Sciatic nerve (tissue), 2 donors: ENCODE measurements around the gene ZNF460. TPM values are rescaled to one million over a fixed set of nuclear protein-coding genes. Genes with fewer than 3 reads are reported as not detected.
"Not testable (repeated sequence)": the region's sequence is repeated elsewhere in the genome, so short reads cannot be mapped to it uniquely, and the experiment has no call there.

Source experiments
- ATAC-seq: fragments of 200-7000 bp; cut with Tn5 transposase; one replicate; pipeline ENCODE4 v1.9.1; 2020; ENCODE audit warnings: mild to moderate bottlenecking, moderate library complexity
- DNase-seq: peaks from one replicate; pipeline ENCODE4 v3.0.0-alpha.2; 2020; ENCODE audit warnings: low spot score
- intact Hi-C: fragments of 100-400 bp; cut with DNase I; formaldehyde crosslinking; loops from one replicate; pipeline ENCODE4 v1.14.2; 2022
- total RNA-seq: library from RNA; stranded (reverse); fragmentation: NEBNext Ultra II Directional; extraction: Animal tissue kit (Norgen Biotek cat#: 25700); gene quantifications from one replicate; pipeline ENCODE4 v1.2.1, GENCODE V29; 2021
- donor health status: DM: no; HTN: no; CAD: no.
- donor health status: DM: no; HTN: no; CAD: no.

The ZNF460 gene
- 80.5 TPM for total RNA-seq

DNA sequence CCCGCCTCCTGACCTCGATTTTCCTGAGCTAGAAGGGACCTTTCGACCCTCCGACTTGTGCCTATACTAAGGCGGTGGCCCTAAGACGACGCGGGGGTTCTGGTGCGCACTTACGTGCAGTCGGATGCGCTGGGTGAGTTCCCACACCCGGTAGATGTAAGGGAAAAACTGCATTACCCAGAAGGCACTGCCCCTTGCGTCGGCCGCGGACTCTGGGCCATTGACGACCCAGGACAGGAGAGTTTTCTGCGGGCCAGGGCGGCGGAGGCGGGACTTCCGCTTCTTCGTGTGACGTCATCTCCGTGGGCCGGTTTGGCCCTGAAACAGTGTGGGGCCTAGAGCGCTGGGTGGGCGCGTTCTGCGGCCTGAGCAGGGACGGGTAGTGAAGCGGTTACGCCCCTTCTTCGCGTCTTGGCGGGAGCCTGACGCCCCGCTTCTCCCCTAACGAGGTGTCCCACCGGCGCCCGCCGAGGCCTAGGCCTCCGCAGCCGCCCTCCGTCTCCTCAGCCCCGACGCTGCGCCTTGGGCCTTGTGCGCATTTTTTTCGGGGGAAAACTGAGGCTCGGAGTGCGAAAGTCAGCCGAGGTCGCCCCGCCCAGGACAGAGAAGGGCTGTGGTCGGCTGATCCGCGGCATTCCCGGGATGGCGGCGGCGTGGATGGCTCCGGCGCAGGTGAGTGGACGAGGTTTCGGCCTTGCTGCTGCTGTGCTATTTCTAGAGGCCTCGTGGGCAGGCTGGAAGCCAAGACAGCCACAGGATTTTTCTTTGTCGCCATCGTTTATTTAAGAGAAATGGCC, at the start of gene ZNF460:
TSS of gene ZNF460 (plus strand) at position 321 of the 797 bp plus-strand sequence. CDS start at position 643, 322 bp downstream.
- intact Hi-C loops = no loop called here
- DNase-seq (peak; percentile 98), ATAC-seq (peak; percentile 99)

DNA sequence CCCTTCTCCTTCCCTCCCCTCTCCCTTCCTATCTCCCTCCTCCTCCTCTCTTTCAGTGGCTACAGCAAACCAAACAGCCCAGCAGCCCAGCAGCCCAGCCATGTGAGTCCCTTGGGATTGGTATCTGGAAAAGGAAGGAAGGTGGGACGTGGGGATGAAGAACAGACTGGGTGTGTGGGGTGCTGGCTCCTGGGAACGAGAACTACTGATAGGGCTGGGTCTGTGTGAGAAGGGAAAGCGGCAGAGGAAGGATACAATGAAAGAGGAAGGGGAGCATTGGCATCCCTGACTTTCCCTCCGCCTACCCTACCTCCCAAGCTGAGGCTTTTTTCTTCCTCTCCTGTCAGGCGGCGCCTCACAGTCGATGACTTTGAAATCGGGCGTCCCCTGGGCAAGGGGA, 48.6 kb upstream of the ZNF460 start:
- intact Hi-C loops = no loop called here
- DNase-seq = no peak
- ATAC-seq = no peak

DNA sequence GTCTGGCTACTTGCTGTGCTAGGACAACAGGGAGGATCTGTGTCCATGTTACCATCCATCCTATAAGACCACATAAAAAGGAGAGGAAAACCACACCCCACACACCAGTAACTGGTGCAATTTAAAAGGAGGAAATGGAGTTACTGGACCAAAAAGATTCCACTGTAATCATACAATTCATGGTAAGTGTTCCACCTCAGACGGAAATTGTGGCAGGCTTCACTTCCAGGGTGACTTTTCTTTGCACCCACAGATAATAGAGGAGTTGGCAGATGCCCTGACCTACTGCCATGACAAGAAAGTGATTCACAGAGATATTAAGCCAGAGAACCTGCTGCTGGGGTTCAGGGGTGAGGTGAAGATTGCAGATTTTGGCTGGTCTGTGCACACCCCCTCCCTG, 47.1 kb upstream of the ZNF460 start:
- intact Hi-C loops = no loop called here
- DNase-seq = no peak
- no peak for ATAC-seq

DNA sequence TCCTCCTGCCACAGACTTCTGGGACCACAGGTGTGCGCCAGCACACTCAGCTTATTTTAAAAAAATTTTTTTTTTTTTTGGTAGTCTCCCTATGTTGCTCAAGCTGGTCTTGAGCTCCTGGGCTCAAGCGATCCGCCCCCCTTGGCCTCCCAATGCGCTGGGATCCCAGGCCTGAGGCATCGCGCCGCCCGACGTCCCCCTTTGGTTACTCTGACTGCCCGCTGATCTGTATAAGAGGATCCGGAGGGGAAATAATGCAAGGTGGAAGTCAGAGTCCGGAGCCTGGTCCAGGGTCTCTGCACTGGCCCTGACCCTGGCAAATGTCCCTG, 40.3 kb upstream of the ZNF460 start:
- intact Hi-C loops = no loop called here
- no peak for DNase-seq
- no peak for ATAC-seq

DNA sequence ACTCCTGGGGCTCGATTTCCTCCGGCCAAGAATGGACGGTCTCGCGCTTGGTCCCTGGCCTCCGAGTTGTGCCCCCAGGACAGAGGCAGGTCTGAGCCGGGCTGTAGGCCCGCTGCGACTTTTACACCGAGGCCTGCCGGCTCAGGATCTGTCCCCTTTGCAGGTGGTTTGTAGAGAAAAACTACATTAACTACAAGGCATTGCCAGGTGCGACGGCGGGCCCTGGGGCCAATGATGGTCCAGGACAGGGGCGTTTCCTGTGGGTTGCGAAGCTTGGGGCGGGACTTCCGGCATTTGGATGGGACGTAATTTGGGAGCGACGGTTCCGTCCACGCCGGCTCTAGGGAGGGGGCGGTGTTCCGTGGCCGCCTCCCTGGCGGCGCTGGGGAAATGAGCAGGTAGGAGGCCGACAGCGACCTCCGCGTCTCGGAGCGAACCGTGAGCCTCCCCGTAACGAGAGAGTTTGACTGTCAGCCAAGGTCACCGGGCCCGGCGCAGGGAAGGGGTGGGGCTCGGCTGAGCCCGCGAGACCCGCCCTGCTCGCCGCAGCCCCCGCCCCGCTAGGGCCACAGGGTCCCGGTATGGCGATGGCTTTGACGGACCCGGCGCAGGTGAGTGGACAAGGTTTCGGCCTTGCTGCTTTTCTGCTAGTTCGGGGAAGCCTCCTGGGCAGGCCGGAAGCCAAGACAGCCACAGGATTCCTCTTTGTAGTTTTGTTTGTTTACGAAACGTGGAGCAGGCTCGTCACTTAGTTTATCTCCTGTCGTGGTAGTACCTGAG, 39.8 kb upstream of the ZNF460 start, which contains the start of gene ZNF805:
TSS of gene ZNF805 (plus strand) at position 322 of the 780 bp plus-strand sequence. CDS start at position 582, 260 bp downstream.
- peak; percentile 96 for DNase-seq
- ATAC-seq = peak; percentile 100
- intact Hi-C loops = no loop called here

DNA sequence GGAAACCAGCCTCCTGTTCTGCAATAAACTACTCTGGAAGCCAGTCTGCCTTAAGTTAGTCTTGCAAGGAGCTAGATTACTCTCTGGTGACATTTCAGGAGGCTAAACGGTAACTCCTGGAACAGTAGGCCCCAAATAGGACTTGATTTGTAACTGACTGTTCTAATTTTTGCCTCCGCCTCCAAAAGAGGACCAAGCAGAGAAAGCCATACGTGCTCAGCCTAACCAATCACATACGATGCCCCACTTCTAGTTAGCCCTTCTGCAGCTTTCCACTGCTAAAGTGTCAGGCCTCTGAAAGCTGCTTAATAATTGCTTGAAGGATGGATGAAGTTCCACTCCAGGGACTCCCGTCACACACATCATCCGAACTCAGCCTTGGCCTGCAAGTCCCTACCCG, 39.1 kb upstream of the ZNF460 start:
- DNase-seq = no peak
- intact Hi-C loops = no loop called here

DNA sequence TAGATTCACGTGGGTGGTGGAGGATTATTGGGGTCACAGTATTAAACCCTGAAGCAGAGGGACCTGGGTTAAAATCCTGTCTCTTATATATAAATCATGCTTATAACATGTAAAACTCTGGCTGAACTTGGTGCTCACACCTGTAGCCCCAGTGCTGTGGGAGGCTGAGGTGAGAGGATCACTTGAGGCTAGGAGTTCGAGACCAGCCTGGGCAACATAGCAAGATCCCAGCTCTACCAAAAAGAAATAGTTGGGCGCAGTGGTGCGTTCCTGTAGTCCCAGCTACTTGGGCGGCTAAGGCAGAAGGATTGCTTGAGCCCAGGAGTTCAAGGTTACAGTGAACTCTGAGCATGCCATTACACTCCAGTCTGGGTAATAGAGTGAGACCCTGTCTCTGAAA, 37.5 kb upstream of the ZNF460 start:
- intact Hi-C loops = no loop called here
- no peak for DNase-seq
- ATAC-seq = no peak

More for the DNA sequence above, 39.1 kb upstream of the ZNF460 start:
- ATAC-seq = no peak

DNA sequence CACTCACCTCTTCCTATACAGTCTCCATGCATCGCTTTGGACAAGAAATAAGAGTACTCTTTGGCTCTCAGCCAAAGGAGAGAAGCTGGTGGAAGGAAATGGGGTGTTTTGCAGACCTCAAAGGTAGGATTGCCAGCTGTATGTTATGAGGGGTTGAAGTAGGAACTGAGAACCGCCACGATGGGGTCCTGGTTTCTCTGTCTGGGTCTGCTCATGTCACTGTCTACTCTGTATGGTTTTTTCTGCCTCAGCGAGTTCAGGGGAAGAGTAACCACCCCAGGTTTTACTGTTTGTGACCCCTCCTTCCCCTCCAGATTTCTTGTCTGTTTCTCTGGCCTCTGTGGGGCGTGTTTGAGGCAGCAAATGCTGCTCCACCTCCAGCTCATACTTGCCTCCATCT, 35.8 kb upstream of the ZNF460 start:
- intact Hi-C loops = no loop called here
- DNase-seq = no peak
- no peak for ATAC-seq

DNA sequence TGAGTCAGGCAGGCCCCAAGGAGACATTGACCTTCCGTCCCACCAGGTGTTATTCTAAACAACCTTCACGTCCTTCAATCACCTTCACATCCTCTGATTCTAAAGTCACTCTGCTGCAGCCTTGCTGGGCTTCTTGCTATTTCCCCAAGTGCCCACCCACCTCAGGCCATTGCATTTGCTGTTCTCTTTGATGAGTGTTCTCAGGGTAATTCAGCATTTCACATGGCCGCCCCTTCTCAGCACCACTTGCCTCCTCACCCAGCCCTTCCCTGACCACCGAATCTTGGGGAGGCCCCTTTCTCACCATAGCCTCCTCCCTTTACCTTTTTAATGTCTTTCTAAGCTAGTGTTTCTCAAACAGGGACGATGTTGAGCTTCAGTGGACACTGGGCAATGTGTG, 35.2 kb upstream of the ZNF460 start:
- intact Hi-C loops = no loop called here
- ATAC-seq = no peak
- no peak for DNase-seq

DNA sequence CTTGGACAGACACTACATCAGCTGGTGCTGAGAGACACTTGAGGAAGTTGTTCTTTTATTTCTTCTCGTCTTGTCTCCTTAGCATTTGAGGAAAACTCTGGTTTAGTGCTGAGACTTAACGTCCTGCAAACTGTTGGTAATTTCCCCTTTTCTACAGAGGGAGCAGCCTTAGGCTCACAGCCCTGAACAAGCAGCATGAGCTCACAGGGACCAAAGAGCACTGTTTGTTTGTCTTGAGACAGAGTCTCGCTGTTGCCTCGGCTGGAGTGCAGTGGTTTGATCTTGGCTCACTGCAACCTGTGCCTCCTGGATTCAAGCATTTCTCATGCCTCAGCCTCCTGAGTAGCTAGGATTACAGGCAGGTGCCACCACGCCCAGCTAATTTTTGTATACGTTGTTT, 34.3 kb upstream of the ZNF460 start:
- intact Hi-C loops = no loop called here
- DNase-seq = no peak
- no peak for ATAC-seq

DNA sequence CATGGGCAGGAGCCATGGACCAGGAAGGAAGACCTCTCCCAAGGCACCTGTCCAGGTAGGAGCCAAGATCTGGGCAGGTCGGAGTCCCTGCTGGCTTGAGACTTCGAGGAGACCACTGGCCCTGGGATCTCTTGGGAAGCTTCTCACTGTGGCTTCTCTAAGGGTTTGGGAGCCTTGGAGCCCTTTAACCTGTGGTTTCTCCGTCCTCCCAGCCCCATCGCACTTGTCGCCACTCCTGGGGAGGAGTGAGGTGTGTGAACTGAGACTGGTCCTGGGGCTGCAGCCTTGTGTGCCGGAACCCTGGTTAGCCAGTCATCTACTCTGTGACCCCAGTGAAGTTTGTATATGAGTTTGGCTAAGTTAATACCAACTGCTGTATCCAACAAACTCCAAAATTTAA, 31.6 kb upstream of the ZNF460 start:
- intact Hi-C loops = no loop called here
- ATAC-seq = no peak
- no peak for DNase-seq

DNA sequence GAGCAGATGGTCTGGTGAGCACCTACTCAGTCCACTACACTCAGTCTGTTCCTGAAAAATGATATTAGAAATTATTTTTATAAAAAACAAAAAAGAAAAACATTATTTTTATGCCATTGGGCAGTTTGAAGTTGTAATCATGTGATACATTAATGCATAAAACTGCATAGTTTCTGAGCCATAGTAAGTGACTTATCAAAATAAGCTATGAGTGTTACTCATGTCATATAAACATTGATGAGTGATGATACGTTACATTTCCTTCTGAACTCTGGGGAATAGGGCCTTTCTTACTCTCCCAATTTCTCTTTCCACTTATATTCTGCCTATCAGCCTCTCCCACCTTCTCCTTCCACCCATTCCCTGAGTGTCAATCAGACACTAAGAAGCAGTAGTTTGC, 31.0 kb upstream of the ZNF460 start:
- no peak for DNase-seq
- intact Hi-C loops = no loop called here
- no peak for ATAC-seq

DNA sequence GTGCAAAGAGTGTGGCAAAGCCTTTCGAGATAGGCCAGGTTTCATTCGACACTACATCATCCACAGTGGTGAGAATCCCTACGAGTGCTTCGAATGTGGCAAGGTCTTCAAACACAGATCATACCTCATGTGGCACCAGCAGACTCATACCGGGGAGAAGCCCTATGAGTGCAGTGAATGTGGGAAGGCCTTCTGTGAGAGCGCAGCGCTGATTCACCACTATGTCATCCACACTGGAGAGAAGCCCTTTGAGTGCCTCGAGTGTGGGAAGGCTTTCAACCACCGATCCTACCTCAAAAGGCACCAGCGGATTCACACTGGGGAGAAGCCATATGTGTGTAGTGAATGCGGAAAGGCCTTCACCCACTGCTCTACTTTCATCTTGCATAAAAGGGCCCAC, 26.5 kb upstream of the ZNF460 start:
- ATAC-seq, DNase-seq, intact Hi-C loops: not testable (repeated sequence)

DNA sequence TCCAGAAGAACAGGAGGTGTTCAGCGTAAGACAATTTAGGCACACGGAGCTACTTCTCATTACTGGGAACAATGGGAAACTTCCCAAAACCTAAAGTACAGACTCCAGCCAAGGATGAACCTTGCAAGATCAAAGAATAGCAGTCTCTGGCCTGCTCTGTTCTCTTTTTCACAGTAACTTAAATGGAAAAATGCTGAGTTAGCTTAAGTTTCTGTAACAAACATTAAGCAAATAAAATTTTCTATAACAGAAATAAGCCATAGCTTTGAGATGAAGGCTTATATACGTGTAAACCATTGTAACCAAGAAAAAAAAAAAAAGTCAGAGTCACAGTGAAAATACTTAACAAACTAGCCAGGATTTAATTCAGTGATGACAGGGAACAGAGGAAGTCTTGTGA, 18.2 kb upstream of the ZNF460 start:
- intact Hi-C loops = no loop called here
- DNase-seq (no peak), ATAC-seq (no peak)

DNA sequence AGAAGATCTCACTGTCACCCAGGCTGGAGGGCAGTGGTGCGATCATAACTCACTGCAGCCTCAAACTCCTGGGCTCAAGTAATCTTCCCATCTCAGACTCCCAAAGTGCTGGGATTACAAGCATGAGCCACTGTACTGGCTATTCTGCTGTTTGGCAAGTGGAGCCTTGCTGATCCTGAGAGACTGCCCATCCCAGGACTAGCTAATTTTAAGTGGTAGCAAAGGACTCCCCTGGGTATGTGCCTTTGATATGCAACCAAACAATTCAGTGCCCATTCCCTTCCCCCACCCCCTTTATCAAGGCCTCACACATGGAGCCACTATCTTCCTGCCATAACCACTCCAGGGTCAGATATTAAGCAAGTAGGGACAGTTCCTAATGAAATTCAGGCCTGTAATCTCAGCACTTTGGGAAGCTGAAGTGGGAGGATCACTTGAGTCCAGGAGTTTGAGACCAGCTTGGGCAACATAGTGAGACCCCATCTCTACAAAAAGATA, 17.0 kb upstream of the ZNF460 start:
- intact Hi-C loops = no loop called here
- DNase-seq (no peak), ATAC-seq (no peak)

DNA sequence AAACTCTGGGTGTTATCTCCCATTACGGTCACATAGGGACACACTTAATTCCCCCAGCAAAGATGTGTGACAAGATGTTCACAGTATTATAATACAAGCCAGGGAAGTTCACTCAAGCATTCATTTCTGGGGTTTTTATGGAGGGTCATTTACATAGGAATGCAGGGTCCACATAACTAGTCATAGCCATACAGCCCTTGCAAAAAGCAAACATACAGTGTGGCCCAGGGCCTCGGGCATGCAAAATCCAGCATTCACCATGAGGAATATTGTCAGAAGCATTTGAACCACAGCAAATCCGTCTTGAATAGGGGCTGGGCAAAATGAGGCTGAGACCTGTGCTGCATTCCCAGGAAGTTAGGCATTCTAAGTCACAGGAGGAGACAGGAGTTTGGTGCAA, 13.0 kb upstream of the ZNF460 start:
- ATAC-seq = no peak
- no peak for DNase-seq
- intact Hi-C loops = no loop called here

DNA sequence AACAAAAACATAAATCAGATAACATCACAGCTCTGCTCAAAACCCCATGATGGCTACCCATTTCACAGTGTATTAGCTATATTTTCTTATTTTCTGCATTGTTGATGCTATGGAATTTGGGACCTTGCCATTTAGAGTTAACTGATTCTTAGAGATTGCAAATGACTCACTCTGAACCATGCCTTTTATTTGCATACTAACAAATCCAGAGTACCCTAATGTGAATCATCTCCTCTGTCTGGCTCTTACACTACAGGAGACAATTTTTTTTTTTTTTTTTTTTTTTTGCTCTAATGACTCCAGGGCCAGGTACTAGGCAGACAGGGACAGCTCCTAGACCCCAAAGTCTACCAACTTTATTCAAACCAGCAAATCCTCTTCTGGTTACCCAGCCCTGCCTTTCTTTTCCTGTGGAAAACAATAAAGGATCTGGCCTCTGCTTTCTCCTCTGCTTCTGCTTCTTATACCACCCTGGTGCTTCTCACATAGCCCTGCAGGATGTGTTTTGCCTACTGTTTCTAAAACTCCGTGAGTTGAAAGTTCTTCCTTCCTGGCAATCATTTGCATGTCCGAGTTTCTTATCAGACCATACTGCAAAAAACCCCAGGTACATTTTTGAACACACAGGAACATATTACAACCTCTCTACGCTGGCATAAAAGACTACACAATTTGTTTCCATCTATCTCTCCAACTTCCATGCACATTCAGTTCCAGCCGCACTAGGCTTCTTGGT, 10.6 kb upstream of the ZNF460 start:
- intact Hi-C loops = no loop called here
- DNase-seq (no peak), ATAC-seq (no peak)

DNA sequence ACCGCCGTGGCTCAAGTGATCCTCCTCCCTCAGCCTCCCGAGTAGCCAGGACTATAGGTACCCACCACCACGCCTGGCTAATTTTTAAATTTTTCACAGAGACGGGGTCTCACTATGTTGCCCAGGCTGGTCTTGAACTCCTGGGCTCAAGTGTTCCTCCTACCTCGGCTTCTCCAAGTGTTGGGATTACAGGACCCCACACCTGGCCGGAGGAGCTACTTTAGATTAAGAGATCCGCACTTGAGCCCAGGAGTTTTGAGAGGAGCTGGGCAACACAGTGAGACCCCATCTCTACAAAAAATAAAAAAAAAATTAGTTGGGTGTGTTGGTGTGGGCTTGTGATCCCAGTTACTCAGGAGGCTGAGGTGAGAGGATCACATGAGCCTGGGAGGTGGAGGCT, 9.0 kb upstream of the ZNF460 start:
- ATAC-seq (no peak), DNase-seq (no peak)
- intact Hi-C loops = no loop called here

DNA sequence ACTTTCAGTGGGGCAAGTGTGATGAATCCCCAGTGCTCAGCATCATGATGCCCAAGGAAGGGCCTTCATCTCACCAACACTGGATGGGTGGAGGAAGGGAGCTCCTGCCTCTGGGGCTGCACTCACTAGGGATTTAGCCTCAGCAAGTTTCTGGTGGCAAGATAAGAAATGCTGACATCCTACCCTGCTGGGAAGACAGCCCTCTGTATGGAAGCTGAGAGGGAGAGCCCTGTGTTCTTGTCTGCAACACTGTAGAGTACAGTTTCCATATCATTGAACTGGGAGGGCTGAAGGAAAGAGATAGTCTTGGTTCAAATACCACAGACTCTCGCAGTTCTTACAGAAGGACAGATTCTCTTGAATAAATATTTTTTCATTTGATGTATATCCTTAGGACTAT, 7.3 kb upstream of the ZNF460 start:
- intact Hi-C loops = no loop called here
- no peak for DNase-seq
- ATAC-seq = no peak

DNA sequence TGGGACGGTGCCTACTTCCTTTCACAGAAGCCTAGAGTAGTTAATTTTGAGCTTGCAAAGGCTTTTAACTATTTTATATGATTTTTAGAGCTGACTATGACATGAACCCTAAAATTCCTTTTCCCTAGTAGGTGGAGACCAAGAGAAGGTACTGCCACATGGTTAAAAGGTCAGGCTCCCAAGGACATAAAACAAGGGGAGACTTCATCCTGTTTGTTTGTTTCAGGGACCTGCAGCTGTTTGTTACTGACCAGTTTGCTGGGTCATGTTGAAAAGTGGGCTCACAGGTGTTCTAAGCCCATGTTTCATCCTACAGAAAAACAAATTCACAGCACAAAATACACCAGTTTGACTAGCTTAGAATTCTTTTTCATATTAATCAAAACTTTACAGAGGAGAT, 3.9 kb upstream of the ZNF460 start:
- DNase-seq = no peak
- intact Hi-C loops = no loop called here
- ATAC-seq = no peak
